Gastrocnemius medialis (tissue), 4 donors: ENCODE measurements around the gene RTL1. TPM values are rescaled to one million over a fixed set of nuclear protein-coding genes. Genes with fewer than 3 reads are reported as not detected.

Experiments
- ATAC-seq, 2 donors: fragments of 150-250 bp; one replicate each; pipeline ENCODE4 v1.9.1; 2016
- DNase-seq, 2 donors: peaks; one replicate each; pipeline ENCODE4 v3.0.0-alpha.2; 2019
- H3K27ac ChIP-seq, 4 donors: fragments of 200-600 bp; sonication (generic); 1 replicate in 1 of 4; 2 replicates in 3 of 4; pipeline ENCODE4 v1.5.1; 2016 to 2018; ENCODE audit warnings: mild to moderate bottlenecking in 2 of 4, moderate library complexity in 1 of 4
- H3K27me3 ChIP-seq, 3 donors: fragments of 200-600 bp; sonication (generic) in 2 of 3; 1 replicate in 1 of 3; 2 replicates in 2 of 3; pipeline versions ENCODE4 v1.5.1 to v1.6.0; 2016 to 2019; ENCODE audit warnings: mild to moderate bottlenecking in 1 of 3, moderate library complexity in 1 of 3
- H3K36me3 ChIP-seq, 2 donors: fragments of 200-600 bp; sonication (generic) in 1 of 2; one replicate each; pipeline ENCODE4 v1.5.1; 2017 to 2018
- H3K4me1 ChIP-seq, 2 donors: fragments of 200-600 bp; sonication (generic) in 1 of 2; one replicate each; pipeline ENCODE4 v1.5.1; 2016 to 2017; ENCODE audit warnings: mild to moderate bottlenecking in 2 of 2
- H3K4me3 ChIP-seq, 4 donors: fragments of 200-600 bp; sonication (generic) in 3 of 4; 1 replicate in 1 of 4; 2 replicates in 3 of 4; pipeline ENCODE4 v1.5.1; 2016 to 2019; ENCODE audit warnings: mild to moderate bottlenecking in 2 of 4
- H3K9me3 ChIP-seq, 3 donors: fragments of 200-600 bp; sonication (generic) in 2 of 3; 1 replicate in 1 of 3; 2 replicates in 2 of 3; pipeline ENCODE4 v1.5.1; 2016 to 2019
- CTCF ChIP-seq, 5 experiments: fragments of 450-650 bp in 3 of 5; fragments of 200-600 bp in 2 of 5; sonication (generic) in 2 of 5; IDR thresholded peaks in 4 of 5; conservative IDR thresholded peaks in 1 of 5; 1 replicate in 4 of 5; 2 replicates in 1 of 5; pipeline ENCODE4 v1.5.1; 2016 to 2019; ENCODE audit warnings: antibody characterized with exemption in 5 of 5, mild to moderate bottlenecking in 3 of 5, moderate library complexity in 3 of 5
- POLR2A ChIP-seq, 2 donors: fragments of 450-650 bp; IDR thresholded peaks; one replicate each; pipeline ENCODE4 v1.6.1; 2017; ENCODE audit warnings: antibody characterized with exemption in 2 of 2, mild to moderate bottlenecking in 2 of 2, moderate library complexity in 2 of 2
- in situ Hi-C, 4 donors: fragments of 200-750 bp; cut with MboI; loops; one replicate each; pipeline versions ENCODE4 v1.15.0 to v1.8.0; 2017; ENCODE audit warnings: low sequenced_read_pairs in 4 of 4
- intact Hi-C: fragments of 100-400 bp; cut with DNase I; formaldehyde crosslinking; loops from one replicate; pipeline ENCODE4 v1.15.1; 2023; ENCODE audit warnings: low total_unique reads
- total RNA-seq, 4 donors: library from RNA; depleted of rRNA; stranded (reverse); fragments of >200 nt; gene quantifications; one replicate each; pipeline versions ENCODE4 v1.1.0 to v1.2.3, GENCODE V29; 2016

RTL1 gene
- total RNA-seq, 4 donors from 2014 or later: not detected

GRCh38 chr14:100867631-100868315 is 35.7 kb downstream of the RTL1 start:
- no peak overlapping the region for H3K27ac ChIP-seq

DNA sequence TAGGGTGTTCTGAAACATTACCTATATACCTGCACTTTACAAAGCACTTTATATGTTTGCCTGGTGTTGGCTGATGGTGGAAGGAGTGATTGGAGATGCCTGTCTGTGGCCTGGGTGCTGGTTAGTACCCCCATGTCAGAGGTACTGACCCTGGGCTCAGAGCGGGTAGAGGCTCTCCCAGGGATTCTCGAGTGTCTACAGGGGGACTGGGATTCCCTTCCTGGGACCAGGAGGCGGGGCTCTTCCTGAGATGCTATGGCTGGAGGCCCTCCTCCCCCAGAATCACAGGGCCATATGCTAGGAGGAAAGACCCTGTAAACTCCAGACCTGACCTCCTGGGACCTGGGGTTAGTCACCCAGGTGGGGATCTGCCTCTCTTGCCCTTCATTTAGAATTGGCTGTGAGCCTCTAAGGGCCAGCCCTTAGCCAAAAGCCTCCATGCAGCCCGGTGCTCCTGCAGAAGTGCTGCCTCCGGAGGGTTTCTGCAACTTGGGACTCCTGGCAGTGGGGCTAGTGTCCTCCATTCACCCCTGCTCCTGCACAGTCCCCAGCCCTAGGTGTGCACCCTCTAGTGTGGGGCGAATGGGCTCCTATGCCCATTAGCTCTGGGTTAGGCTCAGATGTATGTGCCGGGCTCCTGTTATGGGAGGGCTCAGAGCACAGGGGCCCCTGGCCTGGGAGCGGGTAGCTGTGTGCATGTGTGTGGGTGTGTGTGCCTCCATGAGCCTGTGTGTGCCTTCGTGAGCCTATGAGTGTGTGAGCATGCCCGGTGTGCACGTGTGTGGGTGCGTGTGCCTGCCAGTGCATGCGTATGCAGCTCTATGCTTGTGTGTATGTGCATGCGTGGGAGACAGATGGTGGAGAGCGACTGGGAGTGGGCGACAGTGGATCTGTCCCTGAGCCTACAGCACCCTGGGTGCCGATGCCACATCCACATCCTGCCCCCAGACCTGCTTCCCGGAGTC is 36.6 kb downstream of the RTL1 start:
- no peaks in the 10 kb centered on the region for H3K36me3 ChIP-seq
- ATAC-seq (no peak), DNase-seq (no peak)
- H3K27ac ChIP-seq: no peak overlapping the region
- no peaks in the 10 kb centered on the region for H3K9me3 ChIP-seq
- no peak for TF ChIP-seq POLR2A (IDR thresholded peaks at IDR 0.05)
- TF ChIP-seq CTCF (IDR thresholded peaks at IDR 0.05 in 4 of 5, conservative IDR thresholded peaks at IDR 0.05 in 1 of 5): no peak
- no peaks in the 10 kb centered on the region for H3K27me3 ChIP-seq
- intact Hi-C loops: no loop called here
- no peaks in the 10 kb centered on the region for H3K4me1 ChIP-seq
- in situ Hi-C loops: loop anchor here in 1 of 4 donors (25.0 kb wide), 1 partner anchor 745 kb away; no protein-coding TSS in a partner anchor
- H3K4me3 ChIP-seq: no peak overlapping the region

More at GRCh38 chr14:100867631-100868315, 35.7 kb downstream of the RTL1 start:
- Histone ChIP-seq H3K9me3 (no peaks in the 10 kb centered on the region), H3K4me3 (no peak overlapping the region), H3K36me3 (no peaks in the 10 kb centered on the region), H3K27me3 (no peaks in the 10 kb centered on the region), H3K4me1 (no peaks in the 10 kb centered on the region)
- ATAC-seq (no peak), DNase-seq (no peak)
- in situ Hi-C loops (loop anchor here in 1 of 4 donors (25.0 kb wide), 1 partner anchor 745 kb away; no protein-coding TSS in a partner anchor), intact Hi-C loops (no loop called here)
- TF ChIP-seq POLR2A (IDR thresholded peaks at IDR 0.05) (no peak), CTCF (IDR thresholded peaks at IDR 0.05 in 4 of 5, conservative IDR thresholded peaks at IDR 0.05 in 1 of 5) (no peak)

DNA sequence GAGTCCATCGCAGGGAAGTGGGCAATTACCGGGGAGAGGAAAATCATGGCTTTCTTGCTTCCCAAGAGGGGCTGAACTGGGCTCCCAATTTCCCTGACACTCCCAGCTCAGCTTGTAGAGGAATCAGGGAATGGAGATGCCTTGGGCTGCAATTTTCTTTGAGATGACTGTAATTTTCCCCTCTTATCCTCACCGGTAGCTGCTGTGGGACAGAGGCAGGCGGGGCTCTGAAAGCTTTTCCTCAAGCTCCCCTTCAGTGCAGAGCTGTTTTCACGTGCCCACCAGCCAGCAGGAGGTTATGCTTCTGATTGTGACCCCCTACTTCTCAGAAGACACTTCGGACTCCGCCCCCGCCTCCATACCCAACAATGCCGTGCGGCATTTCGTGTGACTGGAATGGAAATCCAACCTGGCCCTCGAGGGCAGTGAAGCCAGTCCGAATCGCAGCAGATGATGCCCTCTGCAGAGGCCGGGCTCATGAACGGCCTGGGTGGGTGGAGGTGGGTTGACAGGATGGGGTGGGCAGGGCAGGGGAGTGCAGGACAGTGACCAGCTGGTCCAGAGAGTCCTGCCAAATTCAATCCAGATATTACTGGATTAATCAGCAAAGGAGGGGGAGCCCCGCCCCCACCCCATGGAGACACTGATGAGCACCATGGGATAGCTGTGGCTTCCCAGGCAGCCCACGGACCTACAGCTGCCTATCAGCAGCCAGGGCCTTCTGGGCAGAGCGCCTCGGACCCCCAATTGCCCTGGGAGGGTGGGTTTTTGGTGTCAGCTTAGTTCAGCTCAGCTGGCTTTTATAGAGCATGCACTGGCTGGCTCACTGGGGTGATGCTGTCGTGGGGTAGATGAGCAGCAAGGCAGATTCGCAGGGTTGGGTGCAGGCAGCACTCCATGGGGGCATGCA is 37.6 kb downstream of the RTL1 start:
- DNase-seq: no peak

More for the DNA sequence above, 37.6 kb downstream of the RTL1 start:
- H3K4me1 ChIP-seq: no peaks in the 10 kb centered on the region
- no peaks in the 10 kb centered on the region for H3K9me3 ChIP-seq
- TF ChIP-seq CTCF (IDR thresholded peaks at IDR 0.05 in 4 of 5, conservative IDR thresholded peaks at IDR 0.05 in 1 of 5) (no peak), POLR2A (IDR thresholded peaks at IDR 0.05) (no peak)
- no peak for ATAC-seq
- no peaks in the 10 kb centered on the region for H3K27me3 ChIP-seq
- H3K4me3 ChIP-seq: no peak overlapping the region
- no peak overlapping the region for H3K27ac ChIP-seq
- intact Hi-C loops (no loop called here), in situ Hi-C loops (loop anchor here in 1 of 4 donors (25.0 kb wide), 1 partner anchor 746 kb away; no protein-coding TSS in a partner anchor)
- H3K36me3 ChIP-seq: no peaks in the 10 kb centered on the region
